Large intestine (tissue), 12 donors: Measurements from ENCODE around the gene CDC45. TPM values are rescaled to one million over a fixed set of nuclear protein-coding genes. Genes with fewer than 3 reads are reported as not detected.
"Not testable (repeated sequence)": the region's sequence is repeated elsewhere in the genome, so short reads cannot be mapped to it uniquely, and the experiment has no call there.

Source experiments
- DNase-seq, 2 donors: peaks; one replicate each; pipeline versions ENCODE4 v3.0.0 to v3.0.0-alpha.2; 2013
- H3K27ac ChIP-seq: one replicate; pipeline ENCODE4 v1.5.1; 2013; ENCODE audit warnings: low read length
- H3K27me3 ChIP-seq: 2 replicates; pipeline ENCODE4 v1.6.1; 2013; ENCODE audit warnings: low read length; ENCODE audit not compliant: control insufficient read depth, insufficient read depth
- H3K36me3 ChIP-seq: 2 replicates; pipeline ENCODE4 v1.6.1; 2013; ENCODE audit warnings: low read length; ENCODE audit not compliant: control insufficient read depth, insufficient read depth
- H3K4me1 ChIP-seq: one replicate; pipeline ENCODE4 v1.6.1; 2013; ENCODE audit warnings: low read length; ENCODE audit not compliant: control insufficient read depth, insufficient read depth
- H3K4me3 ChIP-seq: one replicate; pipeline ENCODE4 v1.5.1; 2013; ENCODE audit warnings: low read length
- H3K9me3 ChIP-seq: one replicate; pipeline ENCODE4 v1.6.1; 2013; ENCODE audit warnings: mild to moderate bottlenecking, low read depth, low read length, moderate library complexity; ENCODE audit not compliant: control insufficient read depth
- WGBS: methylation state at CpG from one replicate; pipeline ENCODE4 v1.1.5; 2013; ENCODE audit warnings: low lambda C conversion rate; ENCODE audit not compliant: insufficient coverage; 5-methylcytosine and 5-hydroxymethylcytosine counted together
- long read RNA-seq, 11 donors: transcript quantifications; one replicate each; lab custom pipeline, GENCODE V29; 2026
- polyA plus RNA-seq: library from polyadenylated mRNA; unstranded; fragments of 120-200 nt; gene quantifications from one replicate; pipeline ENCODE4 v1.2.1, GENCODE V29; 2013

Gene CDC45
- polyA plus RNA-seq = 8.7 TPM
- long read RNA-seq, donor 1, partial matches to known transcripts = 0 of 2 reads
- long read RNA-seq, donor 1, other reads (novel, unspliced or antisense) = 0 of 2 reads
- long read RNA-seq, donor 2, partial matches to known transcripts = 0 of 3 reads
- long read RNA-seq, donor 2, other reads (novel, unspliced or antisense) = 0 of 3 reads
- long read RNA-seq, donor 3, partial matches to known transcripts = 0 of 2 reads
- long read RNA-seq, donor 3, other reads (novel, unspliced or antisense) = 0 of 2 reads
- long read RNA-seq, donor 4 = 0 reads
- long read RNA-seq, donor 5, partial matches to known transcripts = 0 of 1 reads
- long read RNA-seq, donor 5, other reads (novel, unspliced or antisense) = 0 of 1 reads
- long read RNA-seq, donor 6, partial matches to known transcripts = 0 of 1 reads
- long read RNA-seq, donor 6, other reads (novel, unspliced or antisense) = 0 of 1 reads
- long read RNA-seq, donor 7 = 0 reads
- long read RNA-seq, donor 8, partial matches to known transcripts = 0 of 2 reads
- long read RNA-seq, donor 8, other reads (novel, unspliced or antisense) = 0 of 2 reads
- long read RNA-seq, donor 9, partial matches to known transcripts = 0 of 2 reads
- long read RNA-seq, donor 9, other reads (novel, unspliced or antisense) = 0 of 2 reads
- long read RNA-seq, donor 10, partial matches to known transcripts = 0 of 3 reads
- long read RNA-seq, donor 10, other reads (novel, unspliced or antisense) = 0 of 3 reads
- long read RNA-seq, donor 11 = 0 reads

- Histone ChIP-seq H3K27me3 (no peaks in the 10 kb centered on the region), H3K9me3 (no peaks in the 10 kb centered on the region), H3K4me3 (peak within 1 kb of the TSS; percentile 74), H3K36me3 (peaks cover 22% of the 10 kb centered on the region), H3K4me1 (no peaks in the 10 kb centered on the region), H3K27ac (peak within 1 kb of the TSS; percentile 80)
- WGBS = 4% methylated on average over 5 of the region's 50 CpGs
- peak; percentile 98 to 99 for DNase-seq
Measured at GRCh38 chr22:19479355-19480172, at the start of gene CDC45. Gene CDC45, plus strand, starts transcription at chr22:19479920. Its CDS starts 49 bp downstream, at chr22:19479969.

GRCh38 chr22:19429950-19430889 is 49.5 kb upstream of the CDC45 start:
- no CpG with 5 or more reads among the region's 12 CpGs for WGBS
- no peaks in the 10 kb centered on the region for H3K9me3 ChIP-seq
- peak; percentile 31 to 66 for DNase-seq
- peaks cover 9% of the 10 kb centered on the region for H3K36me3 ChIP-seq
- no peaks in the 10 kb centered on the region for H3K27me3 ChIP-seq
- peaks cover 21% of the 10 kb centered on the region for H3K4me1 ChIP-seq
- H3K27ac ChIP-seq = peak overlapping the region; percentile 97
- H3K4me3 ChIP-seq = peak overlapping the region; percentile 74

- DNase-seq = peak; percentile 51 to 86
Measured at GRCh38 chr22:19430890-19431541, 48.7 kb upstream of the CDC45 start.

GRCh38 chr22:19431649-19432132 is 48.0 kb upstream of the CDC45 start, which contains the start of gene HIRA:
Gene HIRA, minus strand, starts transcription at chr22:19431733. Its CDS starts 257 bp downstream, at chr22:19431476.
- peak; percentile 54 to 86 for DNase-seq
- Histone ChIP-seq H3K27ac (peak within 1 kb of the TSS; percentile 99), H3K4me3 (peak within 1 kb of the TSS; percentile 95), H3K4me1 (peaks cover 21% of the 10 kb centered on the region), H3K9me3 (no peaks in the 10 kb centered on the region), H3K36me3 (peaks cover 14% of the 10 kb centered on the region), H3K27me3 (no peaks in the 10 kb centered on the region)
- no CpG with 5 or more reads among the region's 66 CpGs for WGBS

More at GRCh38 chr22:19430890-19431541, 48.7 kb upstream of the CDC45 start:
- H3K36me3 ChIP-seq = peaks cover 14% of the 10 kb centered on the region
- WGBS = no CpG with 5 or more reads among the region's 53 CpGs
- H3K9me3 ChIP-seq = no peaks in the 10 kb centered on the region
- H3K27ac ChIP-seq = peak overlapping the region; percentile 97
- H3K27me3 ChIP-seq = no peaks in the 10 kb centered on the region
- peaks cover 21% of the 10 kb centered on the region for H3K4me1 ChIP-seq
- H3K4me3 ChIP-seq = peak overlapping the region; percentile 74

GRCh38 chr22:19432133-19432851 is 47.4 kb upstream of the CDC45 start, which contains the start of gene MRPL40:
Gene MRPL40, plus strand, starts transcription at chr22:19432545. Its CDS starts 10 bp downstream, at chr22:19432555.
- no peaks in the 10 kb centered on the region for H3K9me3 ChIP-seq
- peak within 1 kb of the TSS; percentile 95 for H3K4me3 ChIP-seq
- peaks cover 19% of the 10 kb centered on the region for H3K4me1 ChIP-seq
- no CpG with 5 or more reads among the region's 74 CpGs for WGBS
- no peaks in the 10 kb centered on the region for H3K27me3 ChIP-seq
- H3K36me3 ChIP-seq = peaks cover 19% of the 10 kb centered on the region
- peak; percentile 95 to 96 for DNase-seq
- H3K27ac ChIP-seq = peak within 1 kb of the TSS; percentile 99

GRCh38 chr22:19434401-19434800 is 45.3 kb upstream of the CDC45 start:
- WGBS = 100% methylated on average over 2 of the region's 7 CpGs
- Histone ChIP-seq H3K4me3 (no peak overlapping the region), H3K4me1 (peaks cover 3% of the 10 kb centered on the region), H3K27me3 (no peaks in the 10 kb centered on the region), H3K36me3 (peaks cover 19% of the 10 kb centered on the region), H3K9me3 (no peaks in the 10 kb centered on the region), H3K27ac (no peak overlapping the region)
- DNase-seq = no peak

- H3K9me3 ChIP-seq = no peaks in the 10 kb centered on the region
- WGBS = no CpG with 5 or more reads among the region's 2 CpGs
- H3K27me3 ChIP-seq = no peaks in the 10 kb centered on the region
- no peak for DNase-seq
- no peak overlapping the region for H3K4me3 ChIP-seq
- peaks cover 19% of the 10 kb centered on the region for H3K36me3 ChIP-seq
- no peak overlapping the region for H3K27ac ChIP-seq
- H3K4me1 ChIP-seq = no peaks in the 10 kb centered on the region
Measured at GRCh38 chr22:19434829-19435580, 44.7 kb upstream of the CDC45 start.

GRCh38 chr22:19436444-19437161 is 43.1 kb upstream of the CDC45 start:
- not testable (repeated sequence) for H3K4me3 ChIP-seq, DNase-seq, H3K4me1 ChIP-seq, H3K27me3 ChIP-seq, H3K9me3 ChIP-seq, H3K27ac ChIP-seq
- WGBS = 100% methylated on average over 1 of the region's 9 CpGs
- H3K36me3 ChIP-seq = peaks cover 19% of the 10 kb centered on the region
